ENCODE results near the gene GTF3C1. TPM values are rescaled to one million over a fixed set of nuclear protein-coding genes. Genes with fewer than 3 reads are reported as not detected.

Gene GTF3C1
- total and polyA plus RNA-seq, 2 of the 8 experiments (the other 6 are each of a cell fraction or from before 2014, with no cell fraction given), result 89.3 to 126 TPM

DNA sequence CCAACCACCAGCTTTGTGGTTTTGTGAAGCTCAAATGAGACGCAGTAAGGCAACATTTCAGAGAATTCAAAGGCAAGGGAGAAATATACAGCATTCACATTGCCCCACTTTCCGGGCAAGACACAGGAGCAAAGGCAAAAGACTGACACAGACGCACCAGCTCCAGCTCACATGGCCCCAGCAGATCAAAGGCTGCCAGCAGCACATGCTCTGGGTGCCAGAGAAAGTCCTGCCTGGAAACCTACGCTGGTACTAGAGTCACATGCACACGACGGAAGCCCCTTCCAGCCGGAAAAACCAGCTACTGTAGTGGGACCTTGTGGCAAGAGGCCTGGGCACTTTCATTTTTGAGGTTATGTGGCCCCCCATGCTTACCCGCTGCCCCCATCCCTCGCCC lies 50.1 kb downstream of the GTF3C1 start:
- Histone ChIP-seq H3K79me2 (ENCODE audit: control insufficient read depth in 1 of 2, insufficient read depth in 2 of 2, low read length in 2 of 2) (no peaks in the 10 kb centered on the region), H3K9me3 (ENCODE audit: insufficient read depth in 2 of 2, low read depth in 1 of 2, low read length in 1 of 2) (no peaks in the 10 kb centered on the region), H2AK5ac (ENCODE audit: low read depth, low read length) (no peak overlapping the region), H3K79me1 (ENCODE audit: low read depth, low read length) (no peaks in the 10 kb centered on the region), H3K23me2 (ENCODE audit: low read depth, low read length) (no peaks in the 10 kb centered on the region), H2BK5ac (ENCODE audit: low read depth, low read length) (no peak overlapping the region), H4K8ac (ENCODE audit: extremely low read depth, insufficient read depth, low read length) (no peak overlapping the region), H3K4me2 (ENCODE audit: insufficient read depth in 1 of 2, low read depth in 2 of 2, low read length in 2 of 2) (no peak overlapping the region), H4K5ac (ENCODE audit: insufficient read length, low read depth, low read length) (no peak overlapping the region), H2BK15ac (ENCODE audit: low read length) (no peak overlapping the region), H3K4me1 (replicated peaks in 1 of 4; ENCODE audit: control insufficient read depth in 3 of 4, insufficient read depth in 4 of 4, low read length in 3 of 4) (no peaks in the 10 kb centered on the region), H3K14ac (ENCODE audit: insufficient read length) (no peak overlapping the region), H2BK20ac (ENCODE audit: low read length) (no peak overlapping the region), H3K27me3 (replicated peaks in 1 of 4; ENCODE audit: control insufficient read depth in 3 of 4, extremely low read depth in 1 of 4, insufficient read depth in 3 of 4, low read length in 3 of 4) (no peaks in the 10 kb centered on the region), H3K9ac (replicated peaks in 1 of 4; ENCODE audit: extremely low read depth in 1 of 4, low read depth in 3 of 4, low read length in 3 of 4) (no peak overlapping the region), H3K4me3 (ENCODE audit: extremely low read depth in 1 of 4, insufficient read depth in 2 of 4, low read depth in 3 of 4, low read length in 4 of 4) (no peak overlapping the region), H2AFZ (ENCODE audit: low read length) (no peak overlapping the region), H4K20me1 (replicated peaks in 1 of 2; ENCODE audit: control insufficient read depth in 1 of 2, insufficient read depth in 2 of 2, low read length in 2 of 2) (peaks cover 4 to 6% of the 10 kb centered on the region in 2 experiments), H3K36me3 (ENCODE audit: control insufficient read depth in 2 of 4, insufficient read depth in 4 of 4, low read length in 3 of 4) (peaks cover 31 to 83% (median 73%) of the 10 kb centered on the region in 4 experiments), H3K27ac (ENCODE audit: low read depth, low read length) (no peak overlapping the region), H4K91ac (replicated peaks; ENCODE audit: insufficient read length, low read length) (no peak overlapping the region), H3K18ac (ENCODE audit: extremely low read depth, low read length) (no peak overlapping the region), H2BK12ac (ENCODE audit: low read depth, low read length) (no peak overlapping the region), H3K23ac (ENCODE audit: insufficient read length) (no peak overlapping the region), H3K56ac (replicated peaks; ENCODE audit: insufficient read length, low read depth, low read length) (no peak overlapping the region), H3K4ac (replicated peaks; ENCODE audit: insufficient read length, low read depth, low read length) (no peak overlapping the region), H2BK120ac (replicated peaks; ENCODE audit: low read depth, low read length) (no peak overlapping the region)
- WGBS, 2 experiments (ENCODE audit: extremely low coverage in 1 of 2, insufficient coverage in 1 of 2, insufficient read length in 1 of 2, insufficient replicate concordance in 2 of 2, low coverage in 1 of 2, low lambda C conversion rate in 2 of 2, missing lambda C conversion rate in 1 of 2), result 84% methylated on average over 9 of the region's 9 CpGs; no CpG with 5 or more reads in 1 of the 2 experiments
- DNase-seq (ENCODE audit: low read depth in 1 of 2, low spot score in 2 of 2) (no peak), FAIRE-seq (no peak)
- ChIA-PET CTCF (ENCODE audit: partially characterized antibody) (interaction anchor here (1.5 to 1.9 kb wide), 3 partner anchors 11 to 16 kb away, joined by 4 to 12 read pairs (median 6); no protein-coding TSS in a partner anchor), POLR2A (ENCODE audit: partially characterized antibody) (no interaction called here)
- TF ChIP-seq SP4 (IDR thresholded peaks at IDR 0.05; ENCODE audit: low read length), result no peak
